IMR-90 (cell line): ENCODE measurements around the gene MROH7. TPM values are rescaled to one million over a fixed set of nuclear protein-coding genes. Genes with fewer than 3 reads are reported as not detected.

ENCODE experiments used
- ATAC-seq: fragments of 200-7000 bp; cut with Tn5 transposase; 2 replicates; pipeline ENCODE4 v1.9.1; 2020; ENCODE audit warnings: low read depth, mild to moderate bottlenecking, moderate library complexity
- BruUV-seq: library from RNA; stranded (reverse); fragments of 400-500 nt; replicated peaks from 2 replicates; lab custom pipeline; 2021; lab: Mats Ljungman, UMichigan
- CTCF ChIA-PET: fragments of 300-600 bp; formaldehyde crosslinking; extraction: SDS; loops from one replicate; lab custom pipeline; 2021; ENCODE audit warnings: antibody characterized with exemption; lab: Yijun Ruan, JAX
- POLR2A ChIA-PET: fragments of 300-600 bp; sonication (Branson Sonifier 250); formaldehyde crosslinking; loops from one replicate; lab custom pipeline; 2022; ENCODE audit warnings: antibody characterized with exemption; ENCODE audit not compliant: unreplicated experiment; lab: Charles Lee
- DNase-seq: peaks from one replicate; pipeline ENCODE4 v3.0.0; 2013
- H2AFZ ChIP-seq: replicated peaks from 2 replicates; pipeline ENCODE3; 2013; ENCODE audit warnings: low read length, mild to moderate bottlenecking; ENCODE audit not compliant: poor library complexity
- H2AK5ac ChIP-seq: 2 replicates; pipeline ENCODE4 v1.6.1; 2013; ENCODE audit warnings: low read depth, low read length, inconsistent platforms
- H2AK9ac ChIP-seq: replicated peaks from 2 replicates; pipeline ENCODE3; 2013; ENCODE audit warnings: mild to moderate bottlenecking, low read depth, low read length, moderate library complexity; ENCODE audit not compliant: poor library complexity
- H2BK120ac ChIP-seq: 2 replicates; pipeline ENCODE4 v1.6.1; 2013; ENCODE audit warnings: low read depth, low read length, inconsistent platforms
- H2BK15ac ChIP-seq: 3 replicates; pipeline ENCODE4 v1.6.1; 2013; ENCODE audit warnings: low read depth, low read length, inconsistent platforms
- H2BK20ac ChIP-seq: 2 replicates; pipeline ENCODE4 v1.6.1; 2013; ENCODE audit warnings: low read depth, mild to moderate bottlenecking, inconsistent platforms, low read length, moderate library complexity
- H2BK5ac ChIP-seq: 2 replicates; pipeline ENCODE4 v1.6.1; 2013; ENCODE audit warnings: mild to moderate bottlenecking, low read depth, low read length, inconsistent platforms; ENCODE audit not compliant: poor library complexity, severe bottlenecking
- H3K14ac ChIP-seq: replicated peaks from 2 replicates; pipeline ENCODE4 v1.6.1; 2013; ENCODE audit warnings: low read depth, low read length, inconsistent platforms
- H3K18ac ChIP-seq: 2 replicates; pipeline ENCODE4 v1.6.1; 2013; ENCODE audit warnings: low read depth, low read length, control low read depth
- H3K23ac ChIP-seq: 2 replicates; pipeline ENCODE4 v1.6.1; 2013; ENCODE audit warnings: low read depth, low read length, inconsistent platforms
- H3K27ac ChIP-seq: 2 replicates; pipeline ENCODE4 v1.5.1; 2013; ENCODE audit warnings: mild to moderate bottlenecking, control low read depth, low read length; ENCODE audit not compliant: insufficient read depth
- H3K27me3 ChIP-seq: 2 replicates; pipeline ENCODE4 v1.6.1; 2013; ENCODE audit warnings: low read length; ENCODE audit not compliant: control insufficient read depth, insufficient read depth
- H3K36me3 ChIP-seq: 2 replicates; pipeline ENCODE4 v1.6.1; 2013; ENCODE audit warnings: low read length, mixed read lengths; ENCODE audit not compliant: control insufficient read depth, insufficient read depth
- H3K4ac ChIP-seq: 2 replicates; pipeline ENCODE4 v1.6.1; 2013; ENCODE audit warnings: low read depth, low read length, inconsistent platforms
- H3K4me1 ChIP-seq: 2 replicates; pipeline ENCODE4 v1.6.1; 2013; ENCODE audit warnings: low read length, mixed read lengths; ENCODE audit not compliant: control insufficient read depth, insufficient read depth
- H3K4me2 ChIP-seq: 2 replicates; pipeline ENCODE4 v1.6.1; 2013; ENCODE audit warnings: low read depth, mild to moderate bottlenecking, control low read depth, low read length, moderate library complexity
- H3K4me3 ChIP-seq: 2 replicates; pipeline ENCODE4 v1.5.1; 2013; ENCODE audit warnings: low read depth, mild to moderate bottlenecking, control low read depth, low read length, moderate library complexity; ENCODE audit not compliant: insufficient read depth
- H3K56ac ChIP-seq: 2 replicates; pipeline ENCODE4 v1.6.1; 2013; ENCODE audit warnings: low read length, inconsistent platforms; ENCODE audit not compliant: insufficient read depth; ENCODE audit errors: extremely low read depth
- H3K79me1 ChIP-seq, 2 experiments: 2 replicates each; pipeline ENCODE4 v1.6.1; 2013; ENCODE audit warnings: low read length in 2 of 2, inconsistent platforms in 1 of 2, low read depth in 1 of 2
- H3K9ac ChIP-seq: 2 replicates; pipeline ENCODE4 v1.6.1; 2013; ENCODE audit warnings: low read depth, low read length, control low read depth
- H3K9me1 ChIP-seq: 2 replicates; pipeline ENCODE4 v1.6.1; 2013; ENCODE audit warnings: low read length, inconsistent platforms; ENCODE audit not compliant: insufficient read depth
- H3K9me3 ChIP-seq: 2 replicates; pipeline ENCODE4 v1.6.1; 2013; ENCODE audit warnings: low read length; ENCODE audit not compliant: control insufficient read depth, insufficient read depth
- H4K20me1 ChIP-seq: 2 replicates; pipeline ENCODE4 v1.6.1; 2013; ENCODE audit warnings: low read length, inconsistent platforms; ENCODE audit not compliant: insufficient read depth
- H4K5ac ChIP-seq: 2 replicates; pipeline ENCODE4 v1.6.1; 2013; ENCODE audit warnings: mild to moderate bottlenecking, low read depth, low read length, control low read depth
- H4K8ac ChIP-seq, 2 experiments: 2 replicates each; pipeline ENCODE4 v1.6.1; 2013; ENCODE audit warnings: low read depth in 2 of 2, low read length in 2 of 2, control low read depth in 1 of 2, inconsistent platforms in 1 of 2
- H4K91ac ChIP-seq: 2 replicates; pipeline ENCODE4 v1.6.1; 2013; ENCODE audit warnings: low read depth, low read length, inconsistent platforms; ENCODE audit not compliant: insufficient read depth
- CEBPB ChIP-seq: IDR thresholded peaks from 2 replicates; pipeline ENCODE4 v1.6.1; 2012; ENCODE audit warnings: low read depth, low read length, improper control_type of control experiment
- FOS ChIP-seq: fragments of 150-350 bp; IDR thresholded peaks from 2 replicates; pipeline ENCODE4 v1.6.1; 2016; ENCODE audit warnings: low read depth, low read length
- MAFK ChIP-seq: IDR thresholded peaks from 2 replicates; pipeline ENCODE4 v1.6.1; 2012; ENCODE audit warnings: low read depth, low read length, improper control_type of control experiment
- MXI1 ChIP-seq: IDR thresholded peaks from 2 replicates; pipeline ENCODE4 v1.6.1; 2012; ENCODE audit warnings: low read depth, mild to moderate bottlenecking, low read length, moderate library complexity, borderline replicate concordance
- POLR2A ChIP-seq: IDR thresholded peaks from 2 replicates; pipeline ENCODE4 v1.6.1; 2012; ENCODE audit warnings: mild to moderate bottlenecking, low read depth, low read length
- RAD21 ChIP-seq: IDR thresholded peaks from 2 replicates; pipeline ENCODE4 v1.6.1; 2012; ENCODE audit warnings: low read length, improper control_type of control experiment
- RFX5 ChIP-seq: IDR thresholded peaks from 2 replicates; pipeline ENCODE4 v1.8.0; 2012; ENCODE audit warnings: low read depth, mild to moderate bottlenecking, low read length, moderate library complexity
- WGBS, 2 experiments: methylation state at CpG; one replicate each; pipeline versions ENCODE4 v1.1.5 to v1.1.7; 2013; ENCODE audit warnings: missing lambda C conversion rate in 2 of 2; ENCODE audit not compliant: insufficient read length in 1 of 2; ENCODE audit errors: extremely low coverage in 2 of 2; 5-methylcytosine and 5-hydroxymethylcytosine counted together
- dilution Hi-C: fragments of 300-500 bp; cut with HindIII; formaldehyde crosslinking; loops from one replicate; pipeline ENCODE4 v1.14.3; 2018; ENCODE audit warnings: low sequenced_read_pairs; ENCODE audit not compliant: unreplicated experiment
- in situ Hi-C: fragments of 300-500 bp; cut with MboI; formaldehyde crosslinking; loops from 3 replicates; pipeline ENCODE4 v1.14.3; 2019; ENCODE audit warnings: low sequenced_read_pairs, inconsistent platforms, mixed read lengths
- intact Hi-C: fragments of 100-400 bp; cut with micrococcal nuclease; formaldehyde crosslinking; loops from 2 replicates; pipeline ENCODE4 v1.10.0; 2022
- polyA plus RNA-seq, 3 experiments: library from polyadenylated mRNA; depleted of rRNA; stranded (reverse); fragments of >200 nt; gene quantifications; 2 replicates each; pipeline ENCODE4 v1.2.3, GENCODE V29; 2012; ENCODE audit warnings: low replicate concordance in 1 of 3
- total RNA-seq: library from RNA; depleted of rRNA; stranded (reverse); fragments of >200 nt; gene quantifications from 2 replicates; pipeline ENCODE4 v1.2.3, GENCODE V29; 2012

MROH7 gene
- total and polyA plus RNA-seq, 2 of the 4 experiments (the other 2 are of a cell fraction) = not detected

DNA sequence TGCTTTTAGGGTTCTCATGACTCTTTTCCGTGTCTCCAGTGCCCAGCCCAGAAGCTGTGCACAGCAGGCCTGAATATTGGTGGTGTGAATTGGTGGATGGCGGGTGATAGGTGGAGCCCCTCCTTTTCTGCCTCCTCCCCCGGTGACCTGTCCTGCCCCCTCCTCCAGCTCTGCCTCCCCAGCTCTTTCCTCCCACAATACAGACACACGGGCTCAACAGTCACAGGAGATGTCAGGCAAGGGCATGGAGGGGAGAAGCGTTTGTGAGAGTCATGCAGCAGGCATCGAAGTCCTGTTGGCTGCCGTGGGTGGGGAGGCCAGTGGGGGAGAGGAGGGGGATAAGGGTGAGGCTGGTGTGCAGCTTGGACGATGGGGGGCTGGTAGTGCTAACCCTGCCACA lies 56.8 kb downstream of the MROH7 start:
- H3K9me1 ChIP-seq = no peaks in the 10 kb centered on the region
- H2AK5ac ChIP-seq = no peak overlapping the region
- TF ChIP-seq RFX5 = no peak
- TF ChIP-seq POLR2A = no peak
- no peak for TF ChIP-seq FOS
- no peak for TF ChIP-seq MXI1
- TF ChIP-seq CEBPB = no peak
- TF ChIP-seq RAD21 = no peak
- TF ChIP-seq MAFK = no peak
- H3K9me3 ChIP-seq = no peaks in the 10 kb centered on the region
- ChIA-PET CTCF (no interaction called here), POLR2A (no interaction called here)
- H2BK20ac ChIP-seq = no peak overlapping the region
- no peak overlapping the region for H4K91ac ChIP-seq
- no peak overlapping the region for H4K5ac ChIP-seq
- H3K56ac ChIP-seq = no peak overlapping the region
- ATAC-seq = no peak
- H3K79me1 ChIP-seq = no peaks in the 10 kb centered on the region
- H3K27ac ChIP-seq = no peak overlapping the region
- H3K9ac ChIP-seq = no peak overlapping the region
- H3K4me1 ChIP-seq = no peaks in the 10 kb centered on the region
- no peak overlapping the region for H4K8ac ChIP-seq
- H3K4me3 ChIP-seq = no peak overlapping the region
- intact Hi-C loops (no loop called here), dilution Hi-C loops (no loop called here), in situ Hi-C loops (no loop called here)
- no peak for DNase-seq
- H3K36me3 ChIP-seq = no peaks in the 10 kb centered on the region
- H3K14ac ChIP-seq = no peak overlapping the region
- H2AK9ac ChIP-seq = no peak overlapping the region
- no peak overlapping the region for H3K23ac ChIP-seq
- BruUV-seq = no TSS peak
- H2BK120ac ChIP-seq = no peak overlapping the region
- H3K27me3 ChIP-seq = peaks cover 57% of the 10 kb centered on the region
- H3K4ac ChIP-seq = no peak overlapping the region
- H3K4me2 ChIP-seq = no peak overlapping the region
- no peak overlapping the region for H3K18ac ChIP-seq
- no peak overlapping the region for H2BK5ac ChIP-seq
- H2AFZ ChIP-seq = no peak overlapping the region
- 0% methylated on average over 1 of the region's 8 CpGs; no CpG with 5 or more reads in 1 of the 2 experiments for WGBS, 2 experiments
- no peaks in the 10 kb centered on the region for H4K20me1 ChIP-seq
- H2BK15ac ChIP-seq = no peak overlapping the region
